Measurements from ENCODE around the gene TNFAIP1. TPM values are rescaled to one million over a fixed set of nuclear protein-coding genes. Genes with fewer than 3 reads are reported as not detected.

TNFAIP1 gene
- total RNA-seq, 4 donors from 2014 or later: 51.5 to 81.3 (median 66.4) TPM

DNA sequence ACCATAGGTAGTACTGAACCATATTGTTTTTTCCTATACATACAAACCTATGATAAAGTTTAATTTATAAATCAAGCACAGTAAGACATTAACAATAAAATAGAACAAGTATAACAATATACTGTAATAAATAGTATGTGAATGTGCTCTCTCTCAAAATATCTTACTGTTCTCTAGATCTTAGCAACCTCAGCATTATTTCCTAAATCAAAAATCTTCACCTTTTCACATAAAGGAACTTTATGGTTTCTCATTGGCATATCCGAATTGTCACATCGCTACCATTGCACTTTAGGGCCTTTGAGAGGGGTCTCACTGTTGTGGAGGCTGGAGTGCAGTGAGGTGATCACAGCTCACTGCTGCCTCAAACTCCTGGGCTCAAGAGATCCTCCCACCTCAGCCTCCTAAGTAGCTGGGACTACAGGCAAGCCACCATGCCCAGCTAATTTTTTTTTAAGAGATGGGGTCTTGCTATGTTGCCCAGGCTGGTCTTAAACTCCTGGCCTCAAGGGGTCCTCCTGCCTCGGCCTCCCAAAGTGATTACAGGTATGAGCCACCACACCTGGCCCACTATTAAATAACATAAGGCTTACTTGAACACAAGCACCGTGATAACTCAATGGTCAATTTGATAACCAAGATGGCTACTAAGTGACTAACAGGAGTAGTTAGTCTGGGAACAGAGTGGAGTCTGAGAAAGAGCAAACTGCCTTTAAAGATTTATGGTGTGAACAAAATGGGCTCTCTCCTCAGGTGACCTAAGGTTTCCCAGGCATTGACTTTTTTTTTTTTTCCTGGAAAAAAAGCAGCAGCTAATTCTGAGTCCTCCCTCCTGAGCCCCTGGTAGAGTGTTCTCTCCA, 19.5 kb upstream of the TNFAIP1 start:
- H3K4me1 ChIP-seq: peaks cover 24% of the 10 kb centered on the region
- H3K36me3 ChIP-seq: no peaks in the 10 kb centered on the region
- no peak for DNase-seq (ENCODE audit: low spot score in 2 of 2)
- H3K9me3 ChIP-seq: no peaks in the 10 kb centered on the region
- H3K27me3 ChIP-seq: no peaks in the 10 kb centered on the region
- H3K27ac ChIP-seq: no peak overlapping the region
- no peak overlapping the region for H3K4me3 ChIP-seq
- WGBS: 97% methylated on average over 4 of the region's 4 CpGs
- TF ChIP-seq EP300 (IDR thresholded peaks at IDR 0.05) (no peak), POLR2A (IDR thresholded peaks at IDR 0.05) (no peak), POLR2AphosphoS5 (IDR thresholded peaks at IDR 0.05) (no peak)
- TF ChIP-seq, protein P1, sequence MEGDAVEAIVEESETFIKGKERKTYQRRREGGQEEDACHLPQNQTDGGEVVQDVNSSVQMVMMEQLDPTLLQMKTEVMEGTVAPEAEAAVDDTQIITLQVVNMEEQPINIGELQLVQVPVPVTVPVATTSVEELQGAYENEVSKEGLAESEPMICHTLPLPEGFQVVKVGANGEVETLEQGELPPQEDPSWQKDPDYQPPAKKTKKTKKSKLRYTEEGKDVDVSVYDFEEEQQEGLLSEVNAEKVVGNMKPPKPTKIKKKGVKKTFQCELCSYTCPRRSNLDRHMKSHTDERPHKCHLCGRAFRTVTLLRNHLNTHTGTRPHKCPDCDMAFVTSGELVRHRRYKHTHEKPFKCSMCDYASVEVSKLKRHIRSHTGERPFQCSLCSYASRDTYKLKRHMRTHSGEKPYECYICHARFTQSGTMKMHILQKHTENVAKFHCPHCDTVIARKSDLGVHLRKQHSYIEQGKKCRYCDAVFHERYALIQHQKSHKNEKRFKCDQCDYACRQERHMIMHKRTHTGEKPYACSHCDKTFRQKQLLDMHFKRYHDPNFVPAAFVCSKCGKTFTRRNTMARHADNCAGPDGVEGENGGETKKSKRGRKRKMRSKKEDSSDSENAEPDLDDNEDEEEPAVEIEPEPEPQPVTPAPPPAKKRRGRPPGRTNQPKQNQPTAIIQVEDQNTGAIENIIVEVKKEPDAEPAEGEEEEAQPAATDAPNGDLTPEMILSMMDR (IDR thresholded peaks at IDR 0.05): no peak

- Histone ChIP-seq H3K36me3 (no peaks in the 10 kb centered on the region), H3K4me1 (peaks cover 24% of the 10 kb centered on the region), H3K27ac (no peak overlapping the region), H3K9me3 (no peaks in the 10 kb centered on the region), H3K4me3 (no peak overlapping the region), H3K27me3 (no peaks in the 10 kb centered on the region)
- TF ChIP-seq, protein P1 (IDR thresholded peaks at IDR 0.05): no peak
- TF ChIP-seq POLR2AphosphoS5 (IDR thresholded peaks at IDR 0.05) (no peak), EP300 (IDR thresholded peaks at IDR 0.05) (no peak), POLR2A (IDR thresholded peaks at IDR 0.05) (no peak)
- WGBS: 88% methylated on average over 21 of the region's 21 CpGs
- DNase-seq (ENCODE audit: low spot score in 2 of 2): no peak
Observed at GRCh38 chr17:28317099-28317965, 18.2 kb upstream of the TNFAIP1 start.

DNA sequence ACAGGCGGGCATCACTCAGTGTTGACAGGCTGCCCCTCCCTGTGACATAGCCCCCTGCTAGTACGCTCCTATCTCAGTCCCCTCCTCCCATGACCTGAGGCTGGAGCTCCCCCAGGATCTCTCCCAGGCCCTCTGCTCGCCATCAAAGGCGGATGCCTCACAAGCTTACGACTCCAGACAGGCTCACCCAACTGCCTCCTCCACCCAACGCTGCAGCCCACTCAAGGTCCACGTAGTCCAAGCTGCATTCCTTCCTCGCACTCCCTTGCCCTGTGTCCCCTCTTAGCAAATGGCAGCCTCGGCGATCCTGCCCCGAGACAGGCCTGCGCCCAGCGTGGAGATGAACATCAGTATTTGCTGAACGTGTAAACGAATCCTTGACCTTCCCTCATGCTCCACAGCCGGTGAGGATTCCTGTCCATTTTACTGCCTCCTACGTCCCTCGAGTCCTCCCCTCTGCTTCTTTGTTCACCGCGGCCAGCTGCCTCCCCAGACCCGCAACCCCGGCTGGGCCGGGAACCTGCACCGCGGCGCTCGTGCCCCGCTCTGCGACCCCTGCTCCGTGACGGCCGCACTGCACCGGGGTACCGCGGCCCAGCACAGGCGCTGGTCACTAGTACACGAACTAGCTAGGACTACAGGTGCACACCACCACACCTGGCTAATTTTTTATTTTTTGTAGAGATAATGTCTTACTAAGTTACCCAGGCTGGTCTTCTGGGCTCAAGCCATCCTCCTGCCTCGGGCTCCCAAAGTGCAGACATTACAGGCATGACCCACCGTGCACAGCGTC, 17.4 kb upstream of the TNFAIP1 start:
- peak overlapping the region; percentile 70 for H3K4me3 ChIP-seq
- H3K27me3 ChIP-seq: no peaks in the 10 kb centered on the region
- no peaks in the 10 kb centered on the region for H3K9me3 ChIP-seq
- WGBS: 18% methylated on average over 40 of the region's 40 CpGs
- no peaks in the 10 kb centered on the region for H3K36me3 ChIP-seq
- DNase-seq (ENCODE audit: low spot score in 2 of 2): no peak
- H3K4me1 ChIP-seq: peaks cover 24% of the 10 kb centered on the region
- TF ChIP-seq EP300 (IDR thresholded peaks at IDR 0.05): no peak
- TF ChIP-seq, protein P1 (IDR thresholded peaks at IDR 0.05): no peak
- no peak for TF ChIP-seq POLR2A (IDR thresholded peaks at IDR 0.05)
- no peak for TF ChIP-seq POLR2AphosphoS5 (IDR thresholded peaks at IDR 0.05)
- peak overlapping the region; percentile 34 for H3K27ac ChIP-seq

GRCh38 chr17:28318759-28319597, 16.6 kb upstream of the TNFAIP1 start, which contains the start of gene TMEM97:
Gene TMEM97 (plus strand): TSS chr17:28319200. CDS start chr17:28319240, 40 bp downstream.
- TF ChIP-seq, protein P1 (IDR thresholded peaks at IDR 0.05): peak in 1 of 2 donors; percentile 14
- no peak for TF ChIP-seq POLR2AphosphoS5 (IDR thresholded peaks at IDR 0.05)
- H3K4me3 ChIP-seq: peak within 1 kb of the TSS; percentile 70
- H3K27me3 ChIP-seq: no peaks in the 10 kb centered on the region
- peak within 1 kb of the TSS; percentile 46 for H3K27ac ChIP-seq
- under 1% methylated on average over 46 of the region's 72 CpGs for WGBS
- H3K36me3 ChIP-seq: no peaks in the 10 kb centered on the region
- peak; percentile 97 to 99 for DNase-seq (ENCODE audit: low spot score in 2 of 2)
- H3K4me1 ChIP-seq: peaks cover 24% of the 10 kb centered on the region
- no peaks in the 10 kb centered on the region for H3K9me3 ChIP-seq
